ENCODE data around the gene SLC26A5.

SLC26A5 gene

GRCh38 chr7:103381280-103382031, 64.6 kb downstream of the SLC26A5 start:
- TF ChIP-seq CTCF (IDR thresholded peaks at IDR 0.05; ENCODE audit: low read depth, low read length) (no peak), POLR2A (IDR thresholded peaks at IDR 0.05; ENCODE audit: extremely low read depth, insufficient read length) (no peak), MYC (IDR thresholded peaks at IDR 0.05; ENCODE audit: low read depth, low read length) (no peak), MAX (IDR thresholded peaks at IDR 0.05; ENCODE audit: low read depth, low read length) (no peak)
- H3K4me3 ChIP-seq (ENCODE audit: low read depth, low read length) = no peak overlapping the region
- no peak for DNase-seq (ENCODE audit: low read depth)

DNA sequence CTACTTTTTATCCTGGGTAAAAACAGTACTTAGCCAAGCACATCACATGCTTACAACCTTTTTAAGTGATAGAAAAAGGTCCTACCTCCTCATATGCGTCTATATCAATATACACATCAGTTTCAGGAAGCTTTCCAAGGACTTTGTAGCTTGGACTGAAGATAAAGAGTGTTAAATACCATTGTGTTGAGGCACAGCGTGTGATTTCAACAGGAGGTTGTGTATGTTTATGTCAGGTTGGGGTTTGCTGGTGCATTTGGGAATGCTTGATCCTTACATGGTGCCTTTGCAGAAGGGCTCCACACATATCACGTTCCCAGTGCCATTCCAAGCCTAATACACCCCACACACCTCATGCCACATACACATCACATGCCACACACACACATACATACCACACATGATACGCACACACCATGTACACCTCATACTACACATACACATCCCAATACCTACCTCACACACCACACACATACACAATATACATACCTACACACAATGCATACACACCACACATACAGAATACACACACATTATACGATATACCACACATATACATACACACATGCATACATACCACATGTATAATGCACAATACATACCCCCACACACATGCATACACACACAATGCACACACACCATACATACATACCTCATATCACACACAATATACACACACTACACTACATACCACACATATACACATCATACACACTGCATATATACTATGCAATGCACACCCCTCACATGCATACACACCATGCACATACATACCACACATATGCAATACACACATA, 65.4 kb downstream of the SLC26A5 start:
- DNase-seq (ENCODE audit: low read depth) = no peak
- no peak overlapping the region for H3K4me3 ChIP-seq (ENCODE audit: low read depth, low read length)
- no peak for TF ChIP-seq MYC (IDR thresholded peaks at IDR 0.05; ENCODE audit: low read depth, low read length)
- no peak for TF ChIP-seq POLR2A (IDR thresholded peaks at IDR 0.05; ENCODE audit: extremely low read depth, insufficient read length)
- no peak for TF ChIP-seq CTCF (IDR thresholded peaks at IDR 0.05; ENCODE audit: low read depth, low read length)
- no peak for TF ChIP-seq MAX (IDR thresholded peaks at IDR 0.05; ENCODE audit: low read depth, low read length)

DNA sequence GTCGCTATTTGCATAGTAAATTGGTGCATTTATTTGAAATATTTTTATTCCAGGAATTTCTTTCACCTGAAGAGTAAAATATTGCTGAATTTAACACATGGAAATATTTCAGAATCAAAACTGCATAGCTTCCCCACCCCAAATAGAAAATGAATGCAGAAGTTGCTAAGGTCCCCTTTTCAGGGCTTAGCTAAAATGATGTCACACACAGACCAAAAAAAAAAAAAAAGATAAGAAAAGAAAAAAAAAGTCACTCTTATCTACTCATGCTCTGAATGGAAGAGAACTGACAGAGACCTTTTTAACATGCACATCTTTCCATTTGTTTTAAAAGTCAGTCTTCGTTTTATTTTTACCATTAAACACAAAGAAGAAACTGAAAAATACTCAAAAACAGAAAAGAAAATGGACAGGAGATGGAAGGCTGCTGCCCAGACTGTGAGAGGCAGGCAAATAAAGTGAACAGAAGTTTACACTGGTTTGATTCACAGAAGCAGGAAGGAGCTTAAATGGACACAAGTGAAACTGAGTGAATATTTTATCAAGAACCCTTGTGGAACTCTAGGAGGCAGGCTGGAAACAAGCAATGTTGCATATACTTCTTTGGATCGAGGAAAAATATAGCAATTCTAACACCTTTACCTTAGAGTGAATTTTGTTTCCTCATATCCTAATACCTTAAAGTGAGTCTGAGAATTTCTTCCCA, 66.6 kb downstream of the SLC26A5 start:
- DNase-seq (ENCODE audit: low read depth) = no peak
- H3K4me3 ChIP-seq (ENCODE audit: low read depth, low read length) = no peak overlapping the region
- TF ChIP-seq MYC (IDR thresholded peaks at IDR 0.05; ENCODE audit: low read depth, low read length) (no peak), MAX (IDR thresholded peaks at IDR 0.05; ENCODE audit: low read depth, low read length) (no peak), CTCF (IDR thresholded peaks at IDR 0.05; ENCODE audit: low read depth, low read length) (no peak), POLR2A (IDR thresholded peaks at IDR 0.05; ENCODE audit: extremely low read depth, insufficient read length) (no peak)

DNA sequence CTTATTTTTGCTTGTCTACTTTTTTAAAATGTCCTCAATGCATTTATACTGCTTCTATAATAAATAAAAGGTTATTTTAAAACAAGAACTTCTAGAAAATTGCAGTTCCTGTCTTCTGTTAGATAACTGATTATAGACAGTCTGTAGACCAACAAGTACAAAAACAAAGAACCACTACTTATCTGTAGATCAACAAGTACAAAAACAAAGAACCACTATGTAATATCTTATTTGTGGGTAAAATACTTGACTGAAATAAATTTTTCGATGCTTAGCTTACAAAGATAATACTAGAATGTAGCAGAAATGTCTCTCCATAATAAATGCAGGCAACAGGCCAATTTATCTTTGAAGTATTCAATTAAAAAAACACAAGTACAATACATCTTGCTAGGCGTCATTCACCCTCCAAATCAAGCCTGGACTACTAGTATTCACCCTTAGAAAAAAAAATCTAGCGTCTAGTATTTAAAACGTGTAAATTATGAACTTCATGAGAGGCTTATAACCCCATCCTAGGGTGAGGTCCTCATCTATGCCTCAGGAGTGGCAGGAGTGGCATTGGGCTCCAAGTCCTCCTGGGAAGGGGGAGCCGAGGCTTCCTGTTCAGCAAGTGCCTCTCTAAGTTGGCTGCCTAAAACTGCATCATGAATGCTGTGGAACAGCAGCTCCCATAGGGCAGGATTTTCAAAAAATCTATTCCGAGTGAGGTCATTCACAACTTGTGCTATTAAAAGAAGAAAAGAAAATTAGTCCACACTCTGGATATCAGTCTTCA, 72.0 kb downstream of the SLC26A5 start:
- TF ChIP-seq POLR2A (IDR thresholded peaks at IDR 0.05; ENCODE audit: extremely low read depth, insufficient read length) = no peak
- TF ChIP-seq MYC (IDR thresholded peaks at IDR 0.05; ENCODE audit: low read depth, low read length) = no peak
- TF ChIP-seq MAX (IDR thresholded peaks at IDR 0.05; ENCODE audit: low read depth, low read length) = no peak
- no peak for TF ChIP-seq CTCF (IDR thresholded peaks at IDR 0.05; ENCODE audit: low read depth, low read length)
- no peak overlapping the region for H3K4me3 ChIP-seq (ENCODE audit: low read depth, low read length)
- no peak for DNase-seq (ENCODE audit: low read depth)

- DNase-seq (ENCODE audit: low read depth) = no peak
- H3K4me3 ChIP-seq (ENCODE audit: low read depth, low read length) = no peak overlapping the region
Measured at GRCh38 chr7:103369432-103369831, 76.6 kb downstream of the SLC26A5 start.

More at GRCh38 chr7:103369432-103369831, 76.6 kb downstream of the SLC26A5 start:
- TF ChIP-seq CTCF (IDR thresholded peaks at IDR 0.05; ENCODE audit: low read depth, low read length) (no peak), POLR2A (IDR thresholded peaks at IDR 0.05; ENCODE audit: extremely low read depth, insufficient read length) (no peak), MYC (IDR thresholded peaks at IDR 0.05; ENCODE audit: low read depth, low read length) (no peak), MAX (IDR thresholded peaks at IDR 0.05; ENCODE audit: low read depth, low read length) (no peak)
